SK-N-SH treated with all-trans-retinoic acid at 6 μM for 48 hours (cell line): ENCODE measurements around the gene ZNF511.

Experiments
- ATAC-seq: fragments of 200-7000 bp; cut with Tn5 transposase; 3 replicates; pipeline ENCODE4 v1.9.1; 2020; ENCODE audit warnings: mild to moderate bottlenecking, moderate library complexity
- ARNTL ChIP-seq: fragments of 450-650 bp; formaldehyde crosslinking; IDR thresholded peaks from 2 replicates; pipeline ENCODE4 v1.5.0; 2020; ENCODE audit warnings: low read depth, mild to moderate bottlenecking, moderate library complexity, borderline replicate concordance
- CSDC2 ChIP-seq: fragments of 250-450 bp; sonication (Bioruptor Pico); IDR thresholded peaks from 2 replicates; pipeline ENCODE4 v1.5.0; 2020; ENCODE audit warnings: mild to moderate bottlenecking, moderate library complexity
- ESRRG ChIP-seq: fragments of 250-450 bp; sonication (Bioruptor Pico); IDR thresholded peaks from 2 replicates; pipeline ENCODE4 v1.6.1; 2021; ENCODE audit warnings: mild to moderate bottlenecking
- GLIS3 ChIP-seq: fragments of 250-450 bp; sonication (Bioruptor Pico); IDR thresholded peaks from 2 replicates; pipeline ENCODE4 v1.5.0; 2020; ENCODE audit warnings: mild to moderate bottlenecking, moderate library complexity
- ISL1 ChIP-seq: fragments of 250-450 bp; sonication (Bioruptor Pico); IDR thresholded peaks from 2 replicates; pipeline ENCODE4 v2.1.2; 2022; ENCODE audit warnings: mild to moderate bottlenecking, moderate library complexity
- OSR1 ChIP-seq: fragments of 250-450 bp; sonication (Bioruptor Pico); IDR thresholded peaks from 2 replicates; pipeline ENCODE4 v1.8.0; 2022; ENCODE audit warnings: moderate library complexity, mild to moderate bottlenecking, inconsistent platforms
- PPARA ChIP-seq: fragments of 250-450 bp; sonication (Bioruptor Pico); IDR thresholded peaks from 2 replicates; pipeline ENCODE4 v1.5.0; 2020; ENCODE audit warnings: mild to moderate bottlenecking, borderline replicate concordance
- RARB ChIP-seq: fragments of 250-450 bp; sonication (Bioruptor Pico); IDR thresholded peaks from 2 replicates; pipeline ENCODE4 v1.8.0; 2021; ENCODE audit warnings: mild to moderate bottlenecking, moderate library complexity
- SNAI2 ChIP-seq: fragments of 250-450 bp; sonication (Bioruptor Pico); IDR thresholded peaks from 2 replicates; pipeline ENCODE4 v1.5.0; 2020; ENCODE audit warnings: mild to moderate bottlenecking, moderate library complexity
- TCF4 ChIP-seq: fragments of 250-450 bp; sonication (Bioruptor Pico); IDR thresholded peaks from 2 replicates; pipeline ENCODE4 v1.8.0; 2021; ENCODE audit warnings: mild to moderate bottlenecking, moderate library complexity, borderline replicate concordance
- ZC3H10 ChIP-seq: fragments of 250-450 bp; sonication (Bioruptor Pico); IDR thresholded peaks from 2 replicates; pipeline ENCODE4 v1.5.1; 2021; ENCODE audit warnings: mild to moderate bottlenecking, moderate library complexity
- ZFP3 ChIP-seq: fragments of 250-450 bp; sonication (Bioruptor Pico); IDR thresholded peaks from 2 replicates; pipeline ENCODE4 v1.5.0; 2020; ENCODE audit warnings: mild to moderate bottlenecking, moderate library complexity
- ZNF565 ChIP-seq: fragments of 450-650 bp; formaldehyde crosslinking; conservative IDR thresholded peaks from 2 replicates; pipeline ENCODE4 v1.5.0; 2020; ENCODE audit warnings: low read depth, mild to moderate bottlenecking, moderate library complexity
- ZNF70 ChIP-seq: fragments of 450-650 bp; formaldehyde crosslinking; IDR thresholded peaks from 2 replicates; pipeline ENCODE4 v1.5.0; 2020; ENCODE audit warnings: mild to moderate bottlenecking, moderate library complexity
- ZNF8 ChIP-seq: fragments of 450-650 bp; formaldehyde crosslinking; IDR thresholded peaks from 2 replicates; pipeline ENCODE4 v1.5.0; 2020; ENCODE audit warnings: mild to moderate bottlenecking, moderate library complexity
- TF ChIP-seq, protein P1 (sequence below): fragments of 250-450 bp; sonication (Bioruptor Pico); IDR thresholded peaks from 2 replicates; pipeline ENCODE4 v1.5.1; 2021; ENCODE audit warnings: mild to moderate bottlenecking, moderate library complexity
- TF ChIP-seq, protein P2 (sequence below): fragments of 250-450 bp; sonication (Bioruptor Pico); IDR thresholded peaks from 2 replicates; pipeline ENCODE4 v1.8.0; 2021; ENCODE audit warnings: low read depth, mild to moderate bottlenecking, moderate library complexity, borderline replicate concordance
- TF ChIP-seq, protein P3 (sequence below): fragments of 250-450 bp; sonication (Bioruptor Pico); IDR thresholded peaks from 2 replicates; pipeline ENCODE4 v1.5.0; 2020; ENCODE audit warnings: mild to moderate bottlenecking, moderate library complexity
- TF ChIP-seq, protein P4 (sequence below): fragments of 250-450 bp; sonication (Bioruptor Pico); IDR thresholded peaks from 2 replicates; pipeline ENCODE4 v1.5.1; 2020; ENCODE audit warnings: low read depth, mild to moderate bottlenecking, moderate library complexity
- TF ChIP-seq, protein P5 (sequence below): fragments of 250-450 bp; sonication (Bioruptor Pico); IDR thresholded peaks from 2 replicates; pipeline ENCODE4 v1.8.0; 2020; ENCODE audit warnings: mild to moderate bottlenecking, moderate library complexity, borderline replicate concordance

Gene ZNF511

DNA sequence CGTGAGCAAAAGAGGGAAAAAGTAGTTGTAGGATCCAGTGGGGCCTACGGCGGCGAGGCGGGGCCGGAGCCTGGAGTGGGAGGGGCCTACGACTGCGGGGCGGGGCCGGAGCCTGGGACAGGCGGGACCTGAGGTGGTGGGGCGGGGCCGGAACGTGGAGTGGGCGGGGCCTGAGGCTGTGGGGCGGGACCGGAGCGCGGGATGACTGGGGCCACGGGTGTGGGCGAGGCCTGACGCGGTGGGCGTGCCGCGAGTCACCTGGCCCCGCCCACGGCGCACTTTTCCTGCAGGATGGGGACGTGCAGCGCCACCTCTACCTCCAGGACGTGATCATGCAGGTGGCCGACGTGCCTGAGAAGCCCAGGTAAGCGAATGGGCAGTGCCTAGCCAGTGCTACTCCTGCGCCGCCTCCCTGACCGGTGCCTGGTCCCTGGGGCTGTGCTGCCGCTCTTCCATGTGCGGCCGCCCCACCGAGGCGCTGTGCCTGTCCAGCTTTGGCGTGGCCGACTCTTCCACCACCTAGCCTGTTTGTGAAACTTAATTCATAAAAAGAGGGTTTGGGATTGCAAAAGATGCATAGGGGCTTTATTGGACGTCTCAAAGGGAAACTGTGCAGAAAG is 496 bp downstream of the ZNF511 start:
- TF ChIP-seq, protein P1, sequence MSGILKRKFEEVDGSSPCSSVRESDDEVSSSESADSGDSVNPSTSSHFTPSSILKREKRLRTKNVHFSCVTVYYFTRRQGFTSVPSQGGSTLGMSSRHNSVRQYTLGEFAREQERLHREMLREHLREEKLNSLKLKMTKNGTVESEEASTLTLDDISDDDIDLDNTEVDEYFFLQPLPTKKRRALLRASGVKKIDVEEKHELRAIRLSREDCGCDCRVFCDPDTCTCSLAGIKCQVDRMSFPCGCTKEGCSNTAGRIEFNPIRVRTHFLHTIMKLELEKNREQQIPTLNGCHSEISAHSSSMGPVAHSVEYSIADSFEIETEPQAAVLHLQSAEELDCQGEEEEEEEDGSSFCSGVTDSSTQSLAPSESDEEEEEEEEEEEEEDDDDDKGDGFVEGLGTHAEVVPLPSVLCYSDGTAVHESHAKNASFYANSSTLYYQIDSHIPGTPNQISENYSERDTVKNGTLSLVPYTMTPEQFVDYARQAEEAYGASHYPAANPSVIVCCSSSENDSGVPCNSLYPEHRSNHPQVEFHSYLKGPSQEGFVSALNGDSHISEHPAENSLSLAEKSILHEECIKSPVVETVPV (CRISPR knock-in tag), result no peak
- TF ChIP-seq ZC3H10 (no peak), GLIS3 (CRISPR knock-in tag) (no peak)
- peak; percentile 88 for ATAC-seq

DNA sequence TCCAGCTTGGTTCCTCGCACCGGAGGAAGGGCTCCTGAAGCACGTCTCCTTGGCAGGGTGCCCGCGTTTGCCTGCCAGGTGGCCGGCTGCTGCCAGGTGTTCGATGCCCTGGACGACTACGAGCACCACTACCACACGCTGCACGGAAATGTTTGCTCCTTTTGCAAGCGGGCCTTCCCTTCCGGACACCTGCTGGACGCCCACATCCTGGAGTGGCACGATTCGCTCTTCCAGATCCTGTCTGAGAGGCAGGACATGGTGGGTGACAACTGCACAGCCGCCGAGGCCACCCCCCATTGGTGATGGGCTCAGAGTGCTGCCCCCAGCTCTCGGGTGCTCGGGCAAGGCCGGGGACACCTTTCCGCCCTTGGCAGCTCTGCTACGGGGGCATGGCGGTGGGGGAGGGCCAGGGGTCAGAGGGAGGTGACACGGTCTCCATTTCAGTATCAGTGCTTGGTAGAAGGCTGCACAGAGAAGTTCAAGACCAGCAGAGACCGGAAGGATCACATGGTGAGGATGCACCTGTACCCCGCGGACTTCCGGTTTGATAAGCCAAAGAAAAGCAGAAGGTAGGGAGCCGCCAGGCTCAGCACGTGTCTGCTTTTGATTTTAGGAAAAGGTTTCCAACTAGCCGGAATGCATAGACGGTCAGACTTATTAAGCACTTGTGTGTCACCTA is 1.1 kb downstream of the ZNF511 start:
- TF ChIP-seq ISL1, result no peak
- TF ChIP-seq, protein P1 (CRISPR knock-in tag), result no peak
- TF ChIP-seq PPARA (CRISPR knock-in tag), result no peak
- TF ChIP-seq RARB (CRISPR knock-in tag), result no peak
- TF ChIP-seq, protein P2, sequence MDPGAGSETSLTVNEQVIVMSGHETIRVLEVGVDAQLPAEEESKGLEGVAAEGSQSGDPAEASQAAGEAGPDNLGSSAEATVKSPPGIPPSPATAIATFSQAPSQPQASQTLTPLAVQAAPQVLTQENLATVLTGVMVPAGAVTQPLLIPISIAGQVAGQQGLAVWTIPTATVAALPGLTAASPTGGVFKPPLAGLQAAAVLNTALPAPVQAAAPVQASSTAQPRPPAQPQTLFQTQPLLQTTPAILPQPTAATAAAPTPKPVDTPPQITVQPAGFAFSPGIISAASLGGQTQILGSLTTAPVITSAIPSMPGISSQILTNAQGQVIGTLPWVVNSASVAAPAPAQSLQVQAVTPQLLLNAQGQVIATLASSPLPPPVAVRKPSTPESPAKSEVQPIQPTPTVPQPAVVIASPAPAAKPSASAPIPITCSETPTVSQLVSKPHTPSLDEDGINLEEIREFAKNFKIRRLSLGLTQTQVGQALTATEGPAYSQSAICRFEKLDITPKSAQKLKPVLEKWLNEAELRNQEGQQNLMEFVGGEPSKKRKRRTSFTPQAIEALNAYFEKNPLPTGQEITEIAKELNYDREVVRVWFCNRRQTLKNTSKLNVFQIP (CRISPR knock-in tag), result no peak
- no peak for TF ChIP-seq ZFP3 (CRISPR knock-in tag)
- no peak for TF ChIP-seq GLIS3 (CRISPR knock-in tag)
- TF ChIP-seq OSR1, result no peak
- no peak for TF ChIP-seq ESRRG (CRISPR knock-in tag)
- no peak for TF ChIP-seq ARNTL
- TF ChIP-seq, protein P3, sequence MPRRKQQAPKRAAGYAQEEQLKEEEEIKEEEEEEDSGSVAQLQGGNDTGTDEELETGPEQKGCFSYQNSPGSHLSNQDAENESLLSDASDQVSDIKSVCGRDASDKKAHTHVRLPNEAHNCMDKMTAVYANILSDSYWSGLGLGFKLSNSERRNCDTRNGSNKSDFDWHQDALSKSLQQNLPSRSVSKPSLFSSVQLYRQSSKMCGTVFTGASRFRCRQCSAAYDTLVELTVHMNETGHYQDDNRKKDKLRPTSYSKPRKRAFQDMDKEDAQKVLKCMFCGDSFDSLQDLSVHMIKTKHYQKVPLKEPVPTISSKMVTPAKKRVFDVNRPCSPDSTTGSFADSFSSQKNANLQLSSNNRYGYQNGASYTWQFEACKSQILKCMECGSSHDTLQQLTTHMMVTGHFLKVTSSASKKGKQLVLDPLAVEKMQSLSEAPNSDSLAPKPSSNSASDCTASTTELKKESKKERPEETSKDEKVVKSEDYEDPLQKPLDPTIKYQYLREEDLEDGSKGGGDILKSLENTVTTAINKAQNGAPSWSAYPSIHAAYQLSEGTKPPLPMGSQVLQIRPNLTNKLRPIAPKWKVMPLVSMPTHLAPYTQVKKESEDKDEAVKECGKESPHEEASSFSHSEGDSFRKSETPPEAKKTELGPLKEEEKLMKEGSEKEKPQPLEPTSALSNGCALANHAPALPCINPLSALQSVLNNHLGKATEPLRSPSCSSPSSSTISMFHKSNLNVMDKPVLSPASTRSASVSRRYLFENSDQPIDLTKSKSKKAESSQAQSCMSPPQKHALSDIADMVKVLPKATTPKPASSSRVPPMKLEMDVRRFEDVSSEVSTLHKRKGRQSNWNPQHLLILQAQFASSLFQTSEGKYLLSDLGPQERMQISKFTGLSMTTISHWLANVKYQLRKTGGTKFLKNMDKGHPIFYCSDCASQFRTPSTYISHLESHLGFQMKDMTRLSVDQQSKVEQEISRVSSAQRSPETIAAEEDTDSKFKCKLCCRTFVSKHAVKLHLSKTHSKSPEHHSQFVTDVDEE (CRISPR knock-in tag), result no peak
- no peak for TF ChIP-seq ZNF70
- TF ChIP-seq ZNF8 (CRISPR knock-in tag), result no peak
- no peak for TF ChIP-seq TCF4 (CRISPR knock-in tag)
- TF ChIP-seq, protein P4, sequence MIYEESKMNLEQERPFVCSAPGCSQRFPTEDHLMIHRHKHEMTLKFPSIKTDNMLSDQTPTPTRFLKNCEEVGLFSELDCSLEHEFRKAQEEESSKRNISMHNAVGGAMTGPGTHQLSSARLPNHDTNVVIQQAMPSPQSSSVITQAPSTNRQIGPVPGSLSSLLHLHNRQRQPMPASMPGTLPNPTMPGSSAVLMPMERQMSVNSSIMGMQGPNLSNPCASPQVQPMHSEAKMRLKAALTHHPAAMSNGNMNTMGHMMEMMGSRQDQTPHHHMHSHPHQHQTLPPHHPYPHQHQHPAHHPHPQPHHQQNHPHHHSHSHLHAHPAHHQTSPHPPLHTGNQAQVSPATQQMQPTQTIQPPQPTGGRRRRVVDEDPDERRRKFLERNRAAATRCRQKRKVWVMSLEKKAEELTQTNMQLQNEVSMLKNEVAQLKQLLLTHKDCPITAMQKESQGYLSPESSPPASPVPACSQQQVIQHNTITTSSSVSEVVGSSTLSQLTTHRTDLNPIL (CRISPR knock-in tag), result no peak
- no peak for TF ChIP-seq SNAI2
- no peak for TF ChIP-seq CSDC2 (CRISPR knock-in tag)
- TF ChIP-seq ZC3H10, result no peak
- TF ChIP-seq, protein P5, sequence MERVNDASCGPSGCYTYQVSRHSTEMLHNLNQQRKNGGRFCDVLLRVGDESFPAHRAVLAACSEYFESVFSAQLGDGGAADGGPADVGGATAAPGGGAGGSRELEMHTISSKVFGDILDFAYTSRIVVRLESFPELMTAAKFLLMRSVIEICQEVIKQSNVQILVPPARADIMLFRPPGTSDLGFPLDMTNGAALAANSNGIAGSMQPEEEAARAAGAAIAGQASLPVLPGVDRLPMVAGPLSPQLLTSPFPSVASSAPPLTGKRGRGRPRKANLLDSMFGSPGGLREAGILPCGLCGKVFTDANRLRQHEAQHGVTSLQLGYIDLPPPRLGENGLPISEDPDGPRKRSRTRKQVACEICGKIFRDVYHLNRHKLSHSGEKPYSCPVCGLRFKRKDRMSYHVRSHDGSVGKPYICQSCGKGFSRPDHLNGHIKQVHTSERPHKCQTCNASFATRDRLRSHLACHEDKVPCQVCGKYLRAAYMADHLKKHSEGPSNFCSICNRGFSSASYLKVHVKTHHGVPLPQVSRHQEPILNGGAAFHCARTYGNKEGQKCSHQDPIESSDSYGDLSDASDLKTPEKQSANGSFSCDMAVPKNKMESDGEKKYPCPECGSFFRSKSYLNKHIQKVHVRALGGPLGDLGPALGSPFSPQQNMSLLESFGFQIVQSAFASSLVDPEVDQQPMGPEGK (CRISPR knock-in tag), result no peak
- TF ChIP-seq ZNF565 (CRISPR knock-in tag), result no peak
- no peak for ATAC-seq
